ENCODE results near the gene ERVFRD-1. TPM values are rescaled to one million over a fixed set of nuclear protein-coding genes. Genes with fewer than 3 reads are reported as not detected.

The ERVFRD-1 gene
- total RNA-seq, 1 experiment from 2014 or later, result not detected

DNA sequence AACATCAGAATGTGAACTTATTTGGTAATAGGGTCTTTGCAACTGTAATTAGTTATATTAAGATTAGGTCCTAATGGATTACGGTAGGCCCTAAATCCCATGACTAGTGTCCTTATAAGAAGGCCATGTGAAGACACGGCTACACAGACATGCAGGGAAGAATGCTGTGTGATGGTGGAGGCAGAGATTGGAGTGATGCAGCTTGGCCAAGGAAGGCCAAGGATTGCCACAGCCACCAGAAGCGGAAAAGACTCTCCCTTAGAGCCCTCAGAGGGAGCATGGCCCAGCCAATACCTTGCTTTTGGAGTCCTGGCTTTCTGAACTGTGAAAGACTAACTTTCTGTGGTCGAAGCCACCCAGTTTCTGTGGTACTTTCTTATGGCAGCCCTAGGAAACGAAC lies 27.6 kb downstream of the ERVFRD-1 start:
- no peaks in the 10 kb centered on the region for H3K36me3 Mint-ChIP-seq
- no peak overlapping the region for H3K27ac Mint-ChIP-seq
- H3K4me1 Mint-ChIP-seq, result no peaks in the 10 kb centered on the region
- H3K9me3 Mint-ChIP-seq, result peaks cover 5% of the 10 kb centered on the region
- ChIA-PET POLR2A (no interaction called here), CTCF (no interaction called here)
- DNase-seq (ENCODE audit: low spot score), result no peak
- no peak for ATAC-seq
- no peaks in the 10 kb centered on the region for H3K27me3 Mint-ChIP-seq (ENCODE audit: low read depth)
- no peak overlapping the region for H3K4me3 Mint-ChIP-seq
- TF ChIP-seq PRRX2 (CRISPR knock-in tag; IDR thresholded peaks at IDR 0.05) (no peak), NR2C2 (CRISPR knock-in tag; IDR thresholded peaks at IDR 0.05) (no peak), FOXK1 (CRISPR knock-in tag; IDR thresholded peaks at IDR 0.05) (no peak), NR3C1 (CRISPR knock-in tag; conservative IDR thresholded peaks at IDR 0.05; ENCODE audit: low read depth) (no peak), KAT7 (CRISPR knock-in tag; IDR thresholded peaks at IDR 0.05; ENCODE audit: borderline replicate concordance) (no peak), ATF1 (CRISPR knock-in tag; IDR thresholded peaks at IDR 0.05) (no peak), SOX15 (CRISPR knock-in tag; IDR thresholded peaks at IDR 0.05) (no peak)
- TF ChIP-seq, protein P1, sequence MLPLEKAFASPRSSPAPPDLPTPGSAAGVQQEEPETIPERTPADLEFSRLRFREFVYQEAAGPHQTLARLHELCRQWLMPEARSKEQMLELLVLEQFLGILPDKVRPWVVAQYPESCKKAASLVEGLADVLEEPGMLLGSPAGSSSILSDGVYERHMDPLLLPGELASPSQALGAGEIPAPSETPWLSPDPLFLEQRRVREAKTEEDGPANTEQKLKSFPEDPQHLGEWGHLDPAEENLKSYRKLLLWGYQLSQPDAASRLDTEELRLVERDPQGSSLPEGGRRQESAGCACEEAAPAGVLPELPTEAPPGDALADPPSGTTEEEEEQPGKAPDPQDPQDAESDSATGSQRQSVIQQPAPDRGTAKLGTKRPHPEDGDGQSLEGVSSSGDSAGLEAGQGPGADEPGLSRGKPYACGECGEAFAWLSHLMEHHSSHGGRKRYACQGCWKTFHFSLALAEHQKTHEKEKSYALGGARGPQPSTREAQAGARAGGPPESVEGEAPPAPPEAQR (CRISPR knock-in tag; IDR thresholded peaks at IDR 0.05), result no peak
- TF ChIP-seq, protein P2, sequence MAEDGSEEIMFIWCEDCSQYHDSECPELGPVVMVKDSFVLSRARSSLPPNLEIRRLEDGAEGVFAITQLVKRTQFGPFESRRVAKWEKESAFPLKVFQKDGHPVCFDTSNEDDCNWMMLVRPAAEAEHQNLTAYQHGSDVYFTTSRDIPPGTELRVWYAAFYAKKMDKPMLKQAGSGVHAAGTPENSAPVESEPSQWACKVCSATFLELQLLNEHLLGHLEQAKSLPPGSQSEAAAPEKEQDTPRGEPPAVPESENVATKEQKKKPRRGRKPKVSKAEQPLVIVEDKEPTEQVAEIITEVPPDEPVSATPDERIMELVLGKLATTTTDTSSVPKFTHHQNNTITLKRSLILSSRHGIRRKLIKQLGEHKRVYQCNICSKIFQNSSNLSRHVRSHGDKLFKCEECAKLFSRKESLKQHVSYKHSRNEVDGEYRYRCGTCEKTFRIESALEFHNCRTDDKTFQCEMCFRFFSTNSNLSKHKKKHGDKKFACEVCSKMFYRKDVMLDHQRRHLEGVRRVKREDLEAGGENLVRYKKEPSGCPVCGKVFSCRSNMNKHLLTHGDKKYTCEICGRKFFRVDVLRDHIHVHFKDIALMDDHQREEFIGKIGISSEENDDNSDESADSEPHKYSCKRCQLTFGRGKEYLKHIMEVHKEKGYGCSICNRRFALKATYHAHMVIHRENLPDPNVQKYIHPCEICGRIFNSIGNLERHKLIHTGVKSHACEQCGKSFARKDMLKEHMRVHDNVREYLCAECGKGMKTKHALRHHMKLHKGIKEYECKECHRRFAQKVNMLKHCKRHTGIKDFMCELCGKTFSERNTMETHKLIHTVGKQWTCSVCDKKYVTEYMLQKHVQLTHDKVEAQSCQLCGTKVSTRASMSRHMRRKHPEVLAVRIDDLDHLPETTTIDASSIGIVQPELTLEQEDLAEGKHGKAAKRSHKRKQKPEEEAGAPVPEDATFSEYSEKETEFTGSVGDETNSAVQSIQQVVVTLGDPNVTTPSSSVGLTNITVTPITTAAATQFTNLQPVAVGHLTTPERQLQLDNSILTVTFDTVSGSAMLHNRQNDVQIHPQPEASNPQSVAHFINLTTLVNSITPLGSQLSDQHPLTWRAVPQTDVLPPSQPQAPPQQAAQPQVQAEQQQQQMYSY (CRISPR knock-in tag; IDR thresholded peaks at IDR 0.05), result no peak
- TF ChIP-seq, protein P3, sequence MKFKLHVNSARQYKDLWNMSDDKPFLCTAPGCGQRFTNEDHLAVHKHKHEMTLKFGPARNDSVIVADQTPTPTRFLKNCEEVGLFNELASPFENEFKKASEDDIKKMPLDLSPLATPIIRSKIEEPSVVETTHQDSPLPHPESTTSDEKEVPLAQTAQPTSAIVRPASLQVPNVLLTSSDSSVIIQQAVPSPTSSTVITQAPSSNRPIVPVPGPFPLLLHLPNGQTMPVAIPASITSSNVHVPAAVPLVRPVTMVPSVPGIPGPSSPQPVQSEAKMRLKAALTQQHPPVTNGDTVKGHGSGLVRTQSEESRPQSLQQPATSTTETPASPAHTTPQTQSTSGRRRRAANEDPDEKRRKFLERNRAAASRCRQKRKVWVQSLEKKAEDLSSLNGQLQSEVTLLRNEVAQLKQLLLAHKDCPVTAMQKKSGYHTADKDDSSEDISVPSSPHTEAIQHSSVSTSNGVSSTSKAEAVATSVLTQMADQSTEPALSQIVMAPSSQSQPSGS (CRISPR knock-in tag; IDR thresholded peaks at IDR 0.05; ENCODE audit: borderline replicate concordance, low read depth), result no peak
- TF ChIP-seq, protein P4, sequence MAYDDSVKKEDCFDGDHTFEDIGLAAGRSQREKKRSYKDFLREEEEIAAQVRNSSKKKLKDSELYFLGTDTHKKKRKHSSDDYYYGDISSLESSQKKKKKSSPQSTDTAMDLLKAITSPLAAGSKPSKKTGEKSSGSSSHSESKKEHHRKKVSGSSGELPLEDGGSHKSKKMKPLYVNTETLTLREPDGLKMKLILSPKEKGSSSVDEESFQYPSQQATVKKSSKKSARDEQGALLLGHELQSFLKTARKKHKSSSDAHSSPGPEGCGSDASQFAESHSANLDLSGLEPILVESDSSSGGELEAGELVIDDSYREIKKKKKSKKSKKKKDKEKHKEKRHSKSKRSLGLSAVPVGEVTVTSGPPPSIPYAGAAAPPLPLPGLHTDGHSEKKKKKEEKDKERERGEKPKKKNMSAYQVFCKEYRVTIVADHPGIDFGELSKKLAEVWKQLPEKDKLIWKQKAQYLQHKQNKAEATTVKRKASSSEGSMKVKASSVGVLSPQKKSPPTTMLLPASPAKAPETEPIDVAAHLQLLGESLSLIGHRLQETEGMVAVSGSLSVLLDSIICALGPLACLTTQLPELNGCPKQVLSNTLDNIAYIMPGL (CRISPR knock-in tag; IDR thresholded peaks at IDR 0.05), result no peak
- TF ChIP-seq, protein P5, sequence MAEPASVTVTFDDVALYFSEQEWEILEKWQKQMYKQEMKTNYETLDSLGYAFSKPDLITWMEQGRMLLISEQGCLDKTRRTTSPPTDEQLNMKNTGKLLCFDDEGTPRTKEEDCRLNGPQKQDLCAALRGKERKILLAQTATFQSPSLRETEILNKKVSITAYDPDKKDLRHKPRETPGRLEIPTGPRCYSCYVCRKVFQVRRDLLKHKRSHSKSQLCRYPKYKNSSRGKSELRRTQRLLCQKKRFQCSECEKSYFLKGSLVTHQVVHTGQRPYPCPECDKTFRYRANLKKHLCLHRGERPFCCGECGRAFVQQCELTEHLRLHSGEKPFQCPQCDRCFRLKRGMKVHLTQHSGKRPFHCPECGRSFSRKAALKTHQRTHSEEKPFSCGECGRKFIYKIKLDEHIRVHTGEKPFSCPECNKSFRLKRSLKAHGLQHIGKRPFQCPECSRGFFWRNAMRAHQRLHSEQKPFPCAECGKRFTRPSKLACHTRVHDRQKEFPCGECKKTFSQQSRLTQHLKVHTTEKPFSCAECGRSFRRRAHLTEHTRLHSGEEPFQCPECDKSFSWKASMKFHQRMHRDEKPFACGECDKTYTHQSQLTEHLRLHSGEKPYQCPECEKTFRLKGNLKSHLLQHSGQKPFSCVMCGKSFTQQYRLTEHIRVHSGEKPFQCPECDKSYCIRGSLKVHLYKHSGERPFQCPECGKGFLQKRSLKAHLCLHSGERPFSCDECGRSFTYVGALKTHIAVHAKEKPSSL (CRISPR knock-in tag; conservative IDR thresholded peaks at IDR 0.05), result no peak
- TF ChIP-seq, protein P6, sequence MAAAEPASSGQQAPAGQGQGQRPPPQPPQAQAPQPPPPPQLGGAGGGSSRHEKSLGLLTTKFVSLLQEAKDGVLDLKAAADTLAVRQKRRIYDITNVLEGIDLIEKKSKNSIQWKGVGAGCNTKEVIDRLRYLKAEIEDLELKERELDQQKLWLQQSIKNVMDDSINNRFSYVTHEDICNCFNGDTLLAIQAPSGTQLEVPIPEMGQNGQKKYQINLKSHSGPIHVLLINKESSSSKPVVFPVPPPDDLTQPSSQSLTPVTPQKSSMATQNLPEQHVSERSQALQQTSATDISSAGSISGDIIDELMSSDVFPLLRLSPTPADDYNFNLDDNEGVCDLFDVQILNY (CRISPR knock-in tag; IDR thresholded peaks at IDR 0.05), result no peak
- TF ChIP-seq, protein P7, sequence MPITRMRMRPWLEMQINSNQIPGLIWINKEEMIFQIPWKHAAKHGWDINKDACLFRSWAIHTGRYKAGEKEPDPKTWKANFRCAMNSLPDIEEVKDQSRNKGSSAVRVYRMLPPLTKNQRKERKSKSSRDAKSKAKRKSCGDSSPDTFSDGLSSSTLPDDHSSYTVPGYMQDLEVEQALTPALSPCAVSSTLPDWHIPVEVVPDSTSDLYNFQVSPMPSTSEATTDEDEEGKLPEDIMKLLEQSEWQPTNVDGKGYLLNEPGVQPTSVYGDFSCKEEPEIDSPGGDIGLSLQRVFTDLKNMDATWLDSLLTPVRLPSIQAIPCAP (CRISPR knock-in tag; IDR thresholded peaks at IDR 0.05), result no peak

All from WTC11 (cell line).